Endothelial cell of umbilical vein (primary cell): ENCODE results near the gene RNF121. TPM values are rescaled to one million over a fixed set of nuclear protein-coding genes. Genes with fewer than 3 reads are reported as not detected.

Experiments used
- BruUV-seq: library from RNA; stranded (reverse); fragments of 400-500 nt; replicated peaks from 2 replicates; lab custom pipeline; 2021; lab: Mats Ljungman, UMichigan
- CTCF ChIA-PET: fragments of 300-600, 350-600 bp; sonication (Branson Sonifier 250); formaldehyde crosslinking; loops from one replicate; lab custom pipeline; 2021; ENCODE audit warnings: antibody characterized with exemption, inconsistent platforms; lab: Charles Lee
- POLR2A ChIA-PET: fragments of 300-600, 350-600 bp; sonication (Branson Sonifier 250); formaldehyde crosslinking; loops from one replicate; lab custom pipeline; 2021; ENCODE audit warnings: antibody characterized with exemption, inconsistent platforms; lab: Charles Lee
- DNase-seq: peaks from one replicate; pipeline ENCODE4 v3.0.0-alpha.2; 2011; ENCODE audit warnings: low read depth, low spot score
- FAIRE-seq: peaks from 2 replicates; lab custom pipeline; 2011; peaks lifted over from hg19 to GRCh38; lab: Jason Lieb, UNC
- H2AFZ ChIP-seq: 2 replicates; pipeline ENCODE4 v1.6.0; 2012; ENCODE audit warnings: low read depth, low read length, control low read depth, inconsistent platforms
- H3K27ac ChIP-seq: 2 replicates; pipeline ENCODE4 v1.5.1; 2011; ENCODE audit warnings: low read depth, mild to moderate bottlenecking, control low read depth, low read length, moderate library complexity; ENCODE audit not compliant: insufficient read depth
- H3K27me3 ChIP-seq, 2 experiments: 2 replicates each; pipeline versions ENCODE4 v1.6.0 to v1.6.1; 2011; ENCODE audit warnings: low read length in 2 of 2, mixed read lengths in 1 of 2; ENCODE audit not compliant: control insufficient read depth in 2 of 2, insufficient read depth in 2 of 2
- H3K36me3 ChIP-seq, 2 experiments: 2 replicates in 1 of 2; 3 replicates in 1 of 2; pipeline ENCODE4 v1.5.1; 2011; ENCODE audit warnings: low read length in 2 of 2, mild to moderate bottlenecking in 1 of 2, moderate library complexity in 1 of 2; ENCODE audit not compliant: control insufficient read depth in 2 of 2, insufficient read depth in 2 of 2; ENCODE audit errors: extremely low read depth in 1 of 2
- H3K4me1 ChIP-seq: 3 replicates; pipeline ENCODE4 v1.5.1; 2011; ENCODE audit warnings: mild to moderate bottlenecking, low read length; ENCODE audit not compliant: control insufficient read depth, insufficient read depth; ENCODE audit errors: extremely low read depth
- H3K4me2 ChIP-seq: 2 replicates; pipeline ENCODE4 v1.6.1; 2011; ENCODE audit warnings: low read length, control low read depth, mixed read lengths; ENCODE audit not compliant: insufficient read depth
- H3K4me3 ChIP-seq, 3 experiments: fragments of 200-600 bp in 1 of 3; sonication (generic), shearing (Covaris generic) in 1 of 3; replicated peaks in 1 of 3; 2 replicates each; pipeline ENCODE4 v1.5.1; 2011 to 2016; ENCODE audit warnings: control low read depth in 3 of 3, low read length in 3 of 3, mild to moderate bottlenecking in 2 of 3, inconsistent platforms in 1 of 3, low read depth in 1 of 3, moderate library complexity in 1 of 3; ENCODE audit not compliant: insufficient read depth in 1 of 3
- H3K79me2 ChIP-seq: 2 replicates; pipeline ENCODE4 v1.6.0; 2012; ENCODE audit warnings: low read length, inconsistent platforms; ENCODE audit not compliant: control insufficient read depth, insufficient read depth
- H3K9ac ChIP-seq: replicated peaks from 2 replicates; pipeline ENCODE3; 2011; ENCODE audit warnings: low read length, control low read depth; ENCODE audit not compliant: insufficient read depth; ENCODE audit errors: extremely low read depth
- H3K9me1 ChIP-seq: replicated peaks from 3 replicates; pipeline ENCODE4 v1.6.0; 2011; ENCODE audit warnings: mild to moderate bottlenecking, low read length; ENCODE audit not compliant: control insufficient read depth, insufficient read depth; ENCODE audit errors: extremely low read depth
- H3K9me3 ChIP-seq: replicated peaks from 2 replicates; pipeline ENCODE4 v1.5.1; 2012; ENCODE audit warnings: low read length, inconsistent platforms; ENCODE audit not compliant: control insufficient read depth, insufficient read depth
- H4K20me1 ChIP-seq: replicated peaks from 2 replicates; pipeline ENCODE3; 2011; ENCODE audit warnings: mild to moderate bottlenecking, low read length; ENCODE audit not compliant: control insufficient read depth, insufficient read depth; ENCODE audit errors: extremely low read depth
- GATA2 ChIP-seq: IDR thresholded peaks from 2 replicates; pipeline ENCODE4 v1.7.0; 2011; ENCODE audit warnings: low read depth, mild to moderate bottlenecking, moderate library complexity, mixed read lengths, low read length; ENCODE audit not compliant: insufficient read length, insufficient read depth
- POLR2A ChIP-seq: IDR thresholded peaks from 2 replicates; pipeline ENCODE4 v1.6.1; 2012; ENCODE audit warnings: low read depth, mild to moderate bottlenecking, control low read depth, low read length
- dilution Hi-C: fragments of 300-500 bp; cut with MboI; formaldehyde crosslinking; loops from one replicate; pipeline ENCODE4 v1.15.0; 2019; ENCODE audit warnings: low sequenced_read_pairs; ENCODE audit not compliant: extremely low pct_ligation_motif_present
- intact Hi-C: fragments of 100-400 bp; cut with micrococcal nuclease; formaldehyde crosslinking; loops from one replicate; pipeline ENCODE4 v1.10.0; 2022
- polyA plus RNA-seq, 4 experiments: library from polyadenylated mRNA; depleted of rRNA in 3 of 4; stranded (reverse) in 3 of 4; unstranded in 1 of 4; fragments of >200 nt; gene quantifications; 2 replicates each; pipeline versions ENCODE4 v1.2.1 to v1.2.3, GENCODE V29; 2011 to 2012; ENCODE audit warnings: missing spikeins in 1 of 4
- total RNA-seq: library from RNA; stranded (reverse); gene quantifications from 2 replicates; pipeline ENCODE4 v1.2.3, GENCODE V29; 2021
- TF ChIP-seq, protein P1 (sequence below): IDR thresholded peaks from 2 replicates; pipeline ENCODE4 v1.6.1; 2011; ENCODE audit not compliant: insufficient read depth, insufficient read length

RNF121 gene
- total and polyA plus RNA-seq, 2 donors (not counting 3 experiments of a cell fraction or from before 2014, with no cell fraction given), result 61.4 to 99.9 TPM

- FAIRE-seq, result no peak
- dilution Hi-C loops, result no loop called here
- BruUV-seq, result no TSS peak
- POLR2A ChIA-PET, result no interaction called here
- H3K79me2 ChIP-seq, result no peaks in the 10 kb centered on the region
- no peaks in the 10 kb centered on the region for H3K9me1 ChIP-seq
- no peak for DNase-seq
- H3K9ac ChIP-seq, result no peak overlapping the region
- H3K4me1 ChIP-seq, result peaks cover 7% of the 10 kb centered on the region
- H3K4me3 ChIP-seq, result no peak overlapping the region
- H3K9me3 ChIP-seq, result no peaks in the 10 kb centered on the region
- H3K36me3 ChIP-seq, result peaks cover 23 to 78% of the 10 kb centered on the region in 2 experiments
- no peak overlapping the region for H3K27ac ChIP-seq
- intact Hi-C loops, result no loop called here
- no peak overlapping the region for H3K4me2 ChIP-seq
- H2AFZ ChIP-seq, result no peak overlapping the region
- TF ChIP-seq, protein P1, sequence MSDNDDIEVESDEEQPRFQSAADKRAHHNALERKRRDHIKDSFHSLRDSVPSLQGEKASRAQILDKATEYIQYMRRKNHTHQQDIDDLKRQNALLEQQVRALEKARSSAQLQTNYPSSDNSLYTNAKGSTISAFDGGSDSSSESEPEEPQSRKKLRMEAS, result no peak
- TF ChIP-seq POLR2A, result peak; percentile 9
- CTCF ChIA-PET, result interaction anchor here (0.6 to 2.0 kb wide), 3 partner anchors 12 to 29 kb away, joined by 3 to 7 read pairs (median 5); no protein-coding TSS in a partner anchor
- H4K20me1 ChIP-seq, result no peaks in the 10 kb centered on the region
- H3K27me3 ChIP-seq, result no peaks in the 10 kb centered on the region
Measured at GRCh38 chr11:72006309-72007088, 77.7 kb downstream of the RNF121 start.

GRCh38 chr11:72007089-72007476, 78.2 kb downstream of the RNF121 start:
- intact Hi-C loops (no loop called here), dilution Hi-C loops (no loop called here)
- Histone ChIP-seq H3K36me3 (peaks cover 26 to 78% of the 10 kb centered on the region in 2 experiments), H3K27me3 (no peaks in the 10 kb centered on the region), H3K79me2 (no peaks in the 10 kb centered on the region), H2AFZ (no peak overlapping the region), H3K9me3 (no peaks in the 10 kb centered on the region), H3K4me1 (peaks cover 7% of the 10 kb centered on the region), H3K27ac (no peak overlapping the region), H3K4me2 (no peak overlapping the region), H3K9me1 (no peaks in the 10 kb centered on the region), H3K4me3 (no peak overlapping the region), H3K9ac (no peak overlapping the region), H4K20me1 (no peaks in the 10 kb centered on the region)
- no peak for TF ChIP-seq GATA2
- no peak for FAIRE-seq
- POLR2A ChIA-PET, result no interaction called here
- DNase-seq, result no peak
- CTCF ChIA-PET, result interaction anchor here (1.6 to 3.5 kb wide), 2 partner anchors 18 to 424 kb away, joined by 3 to 13 read pairs; no protein-coding TSS in a partner anchor
- BruUV-seq, result no TSS peak
